IPS-18c (cell line): ENCODE data around the gene TP63.

ENCODE experiments used
- H3K4me3 ChIP-seq: 2 replicates; pipeline ENCODE4 v1.7.0; 2013; ENCODE audit warnings: low read depth, mild to moderate bottlenecking, low read length, moderate library complexity; ENCODE audit not compliant: insufficient read depth
- H3K9me3 ChIP-seq: one replicate; pipeline ENCODE4 v1.6.1; 2013; ENCODE audit warnings: mild to moderate bottlenecking, low read length, moderate library complexity; ENCODE audit not compliant: control insufficient read depth, insufficient read depth

Gene TP63

DNA sequence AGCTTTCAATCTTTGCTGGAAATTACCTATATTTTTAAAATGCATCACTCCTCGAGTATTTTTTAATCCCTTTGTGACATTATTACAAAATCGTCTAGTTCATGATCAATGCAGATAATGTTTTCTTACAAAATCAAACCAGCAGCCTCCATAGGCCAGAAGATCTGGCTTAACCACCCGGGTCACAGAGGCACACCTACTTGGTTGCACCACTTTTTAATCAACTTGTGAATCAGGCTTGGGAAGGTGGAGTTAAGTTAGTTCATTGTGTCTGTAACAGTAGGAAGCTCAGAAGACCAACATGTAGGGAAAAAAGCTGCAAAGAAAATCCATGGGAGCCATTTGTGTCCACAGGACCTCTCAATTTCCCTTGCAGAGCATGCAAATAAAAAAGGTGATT is 148.0 kb downstream of the TP63 start:
- no peak overlapping the region for H3K4me3 ChIP-seq
- no peaks in the 10 kb centered on the region for H3K9me3 ChIP-seq

DNA sequence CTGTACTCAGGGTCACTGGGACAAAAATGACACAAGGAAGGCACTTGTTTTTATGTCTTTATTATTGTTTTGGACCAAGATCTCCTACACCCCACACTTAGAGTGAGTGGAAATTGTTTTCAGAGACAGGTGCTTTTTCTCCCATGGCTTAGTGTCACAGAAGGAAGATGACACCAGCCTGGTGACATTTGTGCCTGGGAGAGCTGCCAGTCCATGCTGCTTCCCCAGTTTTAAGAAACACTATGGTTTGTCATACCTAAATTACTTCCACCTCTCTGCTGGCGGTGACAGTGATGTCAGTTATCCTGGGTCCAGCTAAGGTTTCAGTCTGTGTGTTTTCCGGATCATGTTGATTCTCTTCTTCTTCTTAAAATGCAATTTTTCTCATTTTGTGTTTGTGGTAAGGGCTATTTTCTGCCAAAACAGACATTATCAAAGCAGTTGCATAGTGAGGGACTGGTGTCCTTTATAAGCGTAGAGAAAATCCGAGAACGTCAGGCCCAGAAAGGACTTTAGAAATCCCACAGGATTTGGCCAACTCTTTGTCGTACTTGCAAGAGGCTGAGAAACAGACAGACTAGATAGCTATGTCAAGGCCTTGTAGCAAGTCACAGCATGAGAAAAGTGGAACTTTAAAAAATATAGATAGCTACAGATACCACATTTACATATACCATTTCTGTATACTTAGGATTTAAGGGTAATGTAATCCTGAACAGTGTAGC is 149.5 kb downstream of the TP63 start:
- no peaks in the 10 kb centered on the region for H3K9me3 ChIP-seq
- H3K4me3 ChIP-seq, result no peak overlapping the region

DNA sequence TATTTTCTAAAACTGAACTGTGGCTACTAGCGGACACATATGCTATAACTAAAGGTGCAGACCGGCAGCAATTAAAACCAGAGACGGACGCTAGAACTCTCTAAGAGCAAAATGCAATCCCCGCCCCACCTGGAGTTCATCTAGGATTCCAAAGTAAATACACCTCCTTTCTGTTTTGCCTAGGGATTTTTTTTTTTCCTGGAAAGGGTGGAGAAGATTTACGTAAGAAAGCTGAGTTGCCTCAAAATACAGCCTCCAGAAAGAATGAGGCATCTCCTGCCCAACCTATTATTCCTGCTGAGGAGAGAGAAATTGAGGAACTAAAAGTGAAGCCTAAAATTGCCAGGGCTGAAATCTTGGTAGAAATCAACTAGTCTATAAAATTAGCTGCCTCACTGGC is 150.2 kb downstream of the TP63 start:
- Histone ChIP-seq H3K4me3 (no peak overlapping the region), H3K9me3 (no peaks in the 10 kb centered on the region)

DNA sequence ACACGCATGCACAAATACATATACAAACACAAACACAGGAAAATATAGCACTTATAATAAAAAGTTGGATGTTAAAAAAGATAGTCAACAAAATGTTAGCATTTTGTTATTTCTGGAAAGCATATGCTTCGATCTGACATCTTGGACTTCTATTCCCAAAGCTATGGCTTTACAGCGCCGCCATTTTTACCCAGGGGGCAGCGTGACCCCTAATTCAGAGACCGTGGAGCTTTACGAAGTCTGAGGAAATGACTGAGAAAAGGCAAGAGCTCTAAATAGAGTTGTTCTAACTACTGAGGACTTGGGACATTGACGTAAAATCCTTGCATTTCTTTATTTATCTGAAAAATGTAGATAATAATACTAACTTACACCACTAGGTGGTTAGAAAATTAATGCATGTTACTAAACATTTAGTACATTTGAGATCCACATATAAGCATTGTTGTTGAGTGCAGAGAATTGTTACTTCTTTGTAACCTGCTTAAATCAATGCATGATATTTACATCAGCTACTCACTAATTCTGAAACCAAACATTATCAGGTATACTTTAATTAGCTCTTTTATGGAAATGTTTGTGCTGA is 155.4 kb downstream of the TP63 start:
- H3K9me3 ChIP-seq, result no peaks in the 10 kb centered on the region
- no peak overlapping the region for H3K4me3 ChIP-seq

DNA sequence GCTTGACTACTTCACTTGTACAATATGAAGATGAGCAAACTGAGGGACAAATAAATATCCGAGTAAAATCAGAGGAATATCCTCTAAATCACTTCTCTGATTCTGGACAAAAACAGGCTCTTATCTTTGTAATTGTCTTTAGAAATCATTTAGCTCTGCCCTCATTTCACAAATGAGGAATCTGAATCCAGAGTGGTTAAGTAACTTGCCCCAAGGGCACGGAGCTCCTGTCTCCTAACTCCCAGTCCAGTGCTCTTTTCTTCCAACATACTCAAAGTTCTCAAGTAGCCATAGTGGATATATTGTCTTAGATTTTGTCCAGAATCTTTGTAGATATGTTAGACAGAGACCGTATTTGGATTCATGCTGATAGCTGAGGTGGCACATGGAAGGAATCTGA is 156.0 kb downstream of the TP63 start:
- Histone ChIP-seq H3K4me3 (no peak overlapping the region), H3K9me3 (no peaks in the 10 kb centered on the region)

DNA sequence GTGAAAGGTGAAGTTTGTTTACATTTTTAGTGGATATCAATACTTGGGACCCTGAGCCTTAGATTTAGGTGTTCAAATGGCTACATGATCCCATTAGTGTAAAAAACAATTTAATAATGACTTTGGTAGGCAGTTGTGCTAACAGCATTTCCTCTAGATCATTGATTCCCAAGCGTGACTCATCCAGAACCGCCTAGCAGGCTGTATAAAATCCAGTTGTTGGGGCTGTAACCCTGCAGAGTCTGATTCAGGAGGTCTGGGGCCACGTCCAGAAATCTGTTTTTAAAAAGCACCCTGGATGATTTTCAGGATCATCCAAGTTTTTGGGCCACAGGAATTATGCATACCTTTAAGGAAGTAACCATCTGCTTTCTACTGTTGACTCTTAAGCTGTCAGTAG is 156.4 kb downstream of the TP63 start:
- H3K9me3 ChIP-seq, result no peaks in the 10 kb centered on the region

DNA sequence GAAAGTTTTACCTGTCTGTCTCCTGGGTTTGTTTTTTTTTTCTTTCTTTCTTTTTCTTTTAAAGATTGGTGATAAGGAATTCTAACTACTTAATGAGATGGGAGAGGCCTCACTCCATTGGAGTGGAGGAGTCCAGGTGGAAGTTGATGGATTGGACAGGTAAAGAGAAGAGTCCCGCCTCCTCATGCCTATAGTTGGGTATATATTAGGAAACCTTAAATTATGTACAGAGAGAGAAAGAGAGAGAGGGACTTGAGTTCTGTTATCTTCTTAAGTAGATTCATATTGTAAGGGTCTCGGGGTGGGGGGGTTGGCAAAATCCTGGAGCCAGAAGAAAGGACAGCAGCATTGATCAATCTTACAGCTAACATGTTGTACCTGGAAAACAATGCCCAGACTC is 158.2 kb downstream of the TP63 start:
- Histone ChIP-seq H3K9me3 (no peaks in the 10 kb centered on the region), H3K4me3 (no peak overlapping the region)

More for the DNA sequence above, 156.4 kb downstream of the TP63 start:
- H3K4me3 ChIP-seq, result no peak overlapping the region

DNA sequence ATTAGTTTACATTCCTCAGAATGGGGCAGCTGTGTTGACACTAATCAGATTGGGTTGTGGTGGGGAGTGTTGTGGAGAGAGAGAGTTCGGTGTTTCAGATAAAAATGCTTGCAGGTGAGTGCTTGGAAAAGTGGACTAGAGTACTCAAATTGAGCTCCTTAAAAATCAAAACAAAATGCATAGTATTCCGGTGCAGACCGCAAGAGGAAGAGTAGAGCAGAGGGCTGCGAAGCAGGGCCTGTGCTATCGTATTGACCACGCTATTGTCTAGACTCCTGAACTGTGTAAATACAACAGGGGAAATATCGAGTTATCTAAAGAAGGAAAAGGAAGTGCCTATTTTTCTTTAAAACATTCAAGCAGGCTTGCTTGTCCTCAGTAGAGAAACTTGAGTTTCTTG is 159.5 kb downstream of the TP63 start:
- H3K9me3 ChIP-seq, result no peaks in the 10 kb centered on the region

DNA sequence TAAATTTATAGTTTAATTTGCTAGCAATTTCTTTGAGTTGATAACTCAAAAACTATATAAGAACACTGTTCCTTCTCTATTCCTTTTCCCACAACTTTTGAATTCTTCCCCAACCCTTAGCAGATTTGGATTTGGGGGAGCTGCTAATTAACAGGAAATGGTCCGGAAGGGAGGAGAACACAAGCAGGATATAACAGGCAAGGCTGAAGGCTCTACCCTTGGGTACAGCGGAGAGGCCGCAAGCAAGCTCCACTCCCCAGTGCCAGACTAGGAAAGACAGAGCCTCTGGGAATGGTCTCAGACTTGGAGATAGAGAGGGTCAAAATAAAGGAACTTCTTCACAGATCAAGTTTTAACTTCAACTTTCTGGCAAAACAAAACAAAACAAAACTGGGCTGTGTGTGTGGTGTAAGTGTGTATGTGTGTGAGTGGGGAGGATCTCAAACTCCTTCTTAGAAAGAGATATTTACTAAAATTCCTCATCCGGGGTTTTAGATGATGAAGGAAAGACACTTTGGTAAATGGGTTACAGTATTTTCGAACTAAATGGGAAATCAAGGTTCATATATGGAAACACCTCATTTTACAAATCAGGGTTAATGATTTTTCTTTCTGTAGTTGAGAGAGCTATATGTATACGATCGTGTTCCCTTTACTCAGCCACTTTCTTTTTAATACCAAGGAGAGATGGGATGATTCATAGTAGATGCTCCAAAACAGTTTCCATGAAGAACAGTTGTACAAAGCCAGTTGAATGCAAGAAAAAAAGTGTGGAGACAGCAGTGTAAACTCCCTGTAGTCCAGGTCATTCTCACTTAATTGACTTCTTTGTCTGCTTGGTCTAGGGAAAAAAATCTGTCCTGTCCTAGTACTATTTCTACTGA is 161.1 kb downstream of the TP63 start:
- H3K9me3 ChIP-seq, result no peaks in the 10 kb centered on the region
- H3K4me3 ChIP-seq, result no peak overlapping the region

More for the DNA sequence above, 159.5 kb downstream of the TP63 start:
- H3K4me3 ChIP-seq, result no peak overlapping the region

DNA sequence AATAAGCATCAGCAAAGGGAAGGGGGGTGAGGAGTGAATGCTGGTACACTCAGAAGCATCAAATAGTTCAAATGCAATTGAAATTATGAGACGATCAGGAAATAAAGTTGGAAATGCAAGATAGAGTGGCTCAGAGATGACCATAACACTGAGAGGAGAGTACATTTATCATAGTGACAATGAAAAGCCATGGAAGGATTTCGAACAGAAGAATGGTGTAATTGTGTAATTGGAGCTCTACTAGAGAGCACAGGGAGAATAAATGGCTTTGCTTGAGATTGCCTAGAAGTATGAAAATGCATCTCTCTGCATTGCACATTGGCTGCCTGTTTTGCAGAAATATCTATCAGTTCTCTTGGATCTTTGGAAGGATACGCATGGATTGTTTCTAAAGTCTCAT is 163.3 kb downstream of the TP63 start:
- no peaks in the 10 kb centered on the region for H3K9me3 ChIP-seq

DNA sequence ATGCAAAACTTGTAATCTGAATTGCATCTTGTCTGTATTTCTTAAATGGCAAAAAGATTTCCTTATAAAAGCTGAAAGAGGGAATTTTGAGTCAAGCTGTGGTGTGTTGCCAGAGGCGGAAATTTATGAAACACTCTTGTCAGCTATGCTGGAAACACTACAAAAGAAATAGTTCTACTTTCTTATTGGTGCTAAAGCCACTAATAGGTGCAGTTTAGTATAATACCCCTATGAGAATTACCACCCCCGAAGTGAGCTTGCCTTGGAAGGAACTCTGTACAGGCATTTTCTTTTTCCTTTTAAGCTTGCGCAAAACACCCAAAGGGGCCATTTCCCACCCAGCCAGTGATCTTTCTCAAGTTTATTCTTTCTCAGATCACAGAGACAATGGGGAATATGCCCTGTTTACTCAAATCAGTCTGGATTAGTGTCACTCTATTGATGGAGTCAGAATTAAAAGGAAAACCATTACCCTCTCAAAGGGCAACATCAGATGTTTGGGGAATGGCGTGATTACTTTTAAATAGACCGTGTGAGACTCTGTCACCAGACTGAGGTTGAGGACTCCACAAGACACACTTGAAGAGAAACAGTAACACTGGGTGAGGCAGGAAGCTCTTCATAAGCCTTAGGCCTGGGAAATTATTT is 166.0 kb downstream of the TP63 start:
- Histone ChIP-seq H3K9me3 (no peaks in the 10 kb centered on the region), H3K4me3 (no peak overlapping the region)

More for the DNA sequence above, 163.3 kb downstream of the TP63 start:
- H3K4me3 ChIP-seq, result no peak overlapping the region

DNA sequence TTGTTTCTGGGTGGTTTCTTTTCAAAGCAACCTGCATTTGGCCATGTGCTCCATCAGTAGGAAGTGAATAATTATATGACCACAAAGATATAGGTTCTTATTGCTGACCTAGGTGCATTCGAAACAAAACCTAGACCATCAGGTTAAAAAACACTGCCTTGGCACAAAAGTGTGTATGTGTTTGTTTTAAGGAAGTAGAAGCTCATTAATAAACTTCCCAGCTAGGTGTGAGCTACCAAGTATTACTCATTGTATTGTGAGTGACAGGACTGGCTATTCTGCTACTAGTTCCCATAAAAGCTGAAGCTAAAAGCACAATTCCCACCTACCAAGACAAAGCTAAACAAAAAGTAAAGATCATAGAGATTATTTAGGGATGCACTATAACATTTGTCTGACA is 168.2 kb downstream of the TP63 start:
- Histone ChIP-seq H3K4me3 (no peak overlapping the region), H3K9me3 (no peaks in the 10 kb centered on the region)

DNA sequence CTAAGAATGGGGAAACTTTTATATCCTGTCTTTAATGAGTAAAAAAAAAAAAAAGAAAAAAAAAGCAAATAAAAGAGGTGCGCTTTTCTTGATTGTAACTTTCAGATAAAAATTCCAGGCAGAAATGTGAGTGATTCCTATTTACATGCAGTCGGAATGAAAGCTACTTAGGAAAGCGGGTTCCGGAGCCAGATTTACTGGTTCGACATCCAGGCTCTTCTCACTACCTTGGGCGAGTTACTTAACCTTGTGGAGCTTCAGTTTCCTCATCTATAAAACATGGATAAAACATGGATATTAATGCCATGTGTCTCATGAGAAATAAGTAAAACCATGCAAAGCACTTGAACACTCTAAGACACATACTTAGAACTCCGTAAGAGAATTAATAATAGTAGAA is 169.2 kb downstream of the TP63 start:
- no peak overlapping the region for H3K4me3 ChIP-seq

DNA sequence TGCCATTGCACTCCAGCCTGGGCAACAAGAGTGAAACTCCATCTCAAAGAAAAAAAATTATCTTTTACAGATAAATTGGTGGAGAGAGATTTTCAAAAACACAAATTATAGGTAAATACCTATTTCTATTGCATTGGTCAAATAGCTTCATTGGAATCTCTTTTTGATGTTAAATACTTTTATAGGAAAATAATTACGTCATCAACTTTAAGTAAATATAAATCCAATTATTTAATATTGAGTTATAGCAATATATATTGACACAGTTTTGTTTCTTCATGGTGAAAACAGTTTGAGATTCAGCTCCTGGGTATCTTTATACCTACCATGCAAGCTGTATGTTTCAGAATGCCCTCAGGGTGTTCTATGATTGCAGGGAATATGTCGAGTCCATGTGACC is 172.1 kb downstream of the TP63 start:
- no peaks in the 10 kb centered on the region for H3K9me3 ChIP-seq
- no peak overlapping the region for H3K4me3 ChIP-seq

More for the DNA sequence above, 169.2 kb downstream of the TP63 start:
- H3K9me3 ChIP-seq, result no peaks in the 10 kb centered on the region

DNA sequence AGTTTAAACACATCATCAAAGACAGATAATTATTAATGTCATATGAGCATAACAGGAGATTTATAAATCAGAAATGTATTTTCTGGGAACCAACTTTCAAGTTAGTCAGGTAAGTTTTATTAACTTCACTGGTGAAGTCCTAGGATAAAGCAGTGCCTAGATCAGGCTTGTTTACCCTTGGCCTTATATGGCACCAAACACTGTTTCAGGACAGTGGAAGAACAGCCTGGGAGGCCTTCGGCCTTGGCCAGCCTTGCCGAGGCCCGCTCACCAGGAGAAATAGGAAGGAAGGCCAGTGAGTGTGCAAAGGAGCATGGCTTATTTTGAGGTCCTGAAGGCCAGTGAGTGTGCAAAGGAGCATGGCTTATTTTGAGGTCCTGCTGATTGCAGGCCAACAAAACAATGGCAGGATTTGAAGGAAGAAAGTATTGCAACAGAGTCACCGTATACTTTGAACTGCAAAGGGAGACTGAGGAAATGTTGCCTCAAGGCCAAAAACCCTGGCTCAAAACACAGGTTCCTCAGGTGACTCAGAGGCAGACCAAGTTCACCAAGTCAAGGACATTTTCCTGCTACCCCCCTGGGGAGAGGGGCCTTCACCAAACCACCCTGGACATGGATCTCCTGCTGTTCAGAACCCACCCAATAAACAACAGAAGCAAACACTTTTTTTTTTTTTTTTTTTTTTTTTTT is 174.3 kb downstream of the TP63 start:
- no peak overlapping the region for H3K4me3 ChIP-seq
- no peaks in the 10 kb centered on the region for H3K9me3 ChIP-seq

DNA sequence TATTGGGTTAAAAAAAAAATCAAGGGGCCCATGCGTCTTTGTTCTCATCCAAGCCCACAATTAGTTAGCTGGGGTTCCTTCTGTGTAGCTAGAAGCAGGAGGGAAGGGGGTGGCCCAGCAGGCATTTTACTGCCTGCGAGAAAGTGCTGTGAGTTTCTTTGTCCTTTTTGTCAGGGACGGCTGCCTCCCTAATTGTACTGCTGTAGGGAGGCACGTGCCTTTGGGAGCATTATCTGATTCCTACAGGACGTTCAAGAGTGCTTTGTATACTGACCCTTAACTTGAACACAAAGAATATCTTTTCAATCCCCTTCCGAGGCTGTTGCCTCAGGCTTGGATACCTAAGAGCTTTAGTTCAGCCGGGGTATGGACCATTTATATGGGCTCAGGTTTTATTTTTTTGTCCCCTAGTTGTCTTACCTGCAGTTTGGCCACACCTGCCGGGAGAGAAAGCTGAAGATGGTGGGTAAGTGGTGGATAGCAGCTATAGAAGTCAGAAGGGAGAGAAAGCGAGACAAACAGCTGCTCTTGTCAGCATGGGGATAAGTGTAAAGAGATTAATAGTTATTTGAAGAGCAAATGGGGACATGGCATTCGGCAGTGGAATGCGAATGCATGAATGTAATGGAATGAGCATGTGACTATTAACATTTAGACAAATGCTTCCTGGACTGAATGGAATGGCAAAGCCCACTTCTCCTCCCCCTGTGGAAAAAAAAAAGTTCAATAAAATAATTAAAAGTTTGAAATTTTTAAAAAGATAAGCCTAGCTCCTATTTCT is 175.2 kb downstream of the TP63 start:
- H3K4me3 ChIP-seq, result no peak overlapping the region
- H3K9me3 ChIP-seq, result no peaks in the 10 kb centered on the region
